ENCODE measurements around the gene IFNAR1.
"Not testable (repeated sequence)": the region's sequence is repeated elsewhere in the genome, so short reads cannot be mapped to it uniquely, and the experiment has no call there.

IFNAR1 gene

GRCh38 chr21:33357177-33357576, 32.4 kb downstream of the IFNAR1 start:
- no peak overlapping the region for H3K4me2 ChIP-seq (ENCODE audit: low read length)
- no peaks in the 10 kb centered on the region for H3K27me3 ChIP-seq (ENCODE audit: control insufficient read depth, insufficient read depth, low read length)
- no peak overlapping the region for H3K9ac ChIP-seq
- no peaks in the 10 kb centered on the region for H3K79me2 ChIP-seq
- H2AFZ ChIP-seq: no peak overlapping the region
- H3K27ac ChIP-seq: no peak overlapping the region
- H3K9me3 ChIP-seq (ENCODE audit: control insufficient read depth, low read length): no peaks in the 10 kb centered on the region
- no peaks in the 10 kb centered on the region for H3K36me3 ChIP-seq (ENCODE audit: control insufficient read depth, insufficient read depth, low read length)
- peaks cover 4% of the 10 kb centered on the region for H3K4me1 ChIP-seq
- no peak overlapping the region for H3K4me3 ChIP-seq (ENCODE audit: low read depth, low read length)
- TF ChIP-seq CTCF (IDR thresholded peaks at IDR 0.05): no peak

- Histone ChIP-seq H3K27me3 (ENCODE audit: control insufficient read depth, insufficient read depth, low read length) (no peaks in the 10 kb centered on the region), H3K27ac (no peak overlapping the region), H3K4me3 (ENCODE audit: low read depth, low read length) (no peak overlapping the region), H3K36me3 (ENCODE audit: control insufficient read depth, insufficient read depth, low read length) (no peaks in the 10 kb centered on the region), H3K4me2 (ENCODE audit: low read length) (no peak overlapping the region), H3K4me1 (peaks cover 4% of the 10 kb centered on the region), H3K79me2 (no peaks in the 10 kb centered on the region), H3K9ac (no peak overlapping the region), H3K9me3 (ENCODE audit: control insufficient read depth, low read length) (no peaks in the 10 kb centered on the region), H2AFZ (no peak overlapping the region)
- TF ChIP-seq CTCF (IDR thresholded peaks at IDR 0.05): no peak
Measured at GRCh38 chr21:33359446-33359845, 34.7 kb downstream of the IFNAR1 start.

GRCh38 chr21:33360281-33360680, 35.5 kb downstream of the IFNAR1 start:
- Histone ChIP-seq H2AFZ (no peak overlapping the region), H3K9ac (no peak overlapping the region), H3K4me3 (ENCODE audit: low read depth, low read length) (no peak overlapping the region), H3K27me3 (ENCODE audit: control insufficient read depth, insufficient read depth, low read length) (no peaks in the 10 kb centered on the region), H3K4me2 (ENCODE audit: low read length) (no peak overlapping the region), H3K4me1 (peaks cover 4% of the 10 kb centered on the region), H3K27ac (no peak overlapping the region), H3K36me3 (ENCODE audit: control insufficient read depth, insufficient read depth, low read length) (no peaks in the 10 kb centered on the region), H3K9me3 (ENCODE audit: control insufficient read depth, low read length) (no peaks in the 10 kb centered on the region), H3K79me2 (no peaks in the 10 kb centered on the region)
- TF ChIP-seq CTCF (IDR thresholded peaks at IDR 0.05): no peak

DNA sequence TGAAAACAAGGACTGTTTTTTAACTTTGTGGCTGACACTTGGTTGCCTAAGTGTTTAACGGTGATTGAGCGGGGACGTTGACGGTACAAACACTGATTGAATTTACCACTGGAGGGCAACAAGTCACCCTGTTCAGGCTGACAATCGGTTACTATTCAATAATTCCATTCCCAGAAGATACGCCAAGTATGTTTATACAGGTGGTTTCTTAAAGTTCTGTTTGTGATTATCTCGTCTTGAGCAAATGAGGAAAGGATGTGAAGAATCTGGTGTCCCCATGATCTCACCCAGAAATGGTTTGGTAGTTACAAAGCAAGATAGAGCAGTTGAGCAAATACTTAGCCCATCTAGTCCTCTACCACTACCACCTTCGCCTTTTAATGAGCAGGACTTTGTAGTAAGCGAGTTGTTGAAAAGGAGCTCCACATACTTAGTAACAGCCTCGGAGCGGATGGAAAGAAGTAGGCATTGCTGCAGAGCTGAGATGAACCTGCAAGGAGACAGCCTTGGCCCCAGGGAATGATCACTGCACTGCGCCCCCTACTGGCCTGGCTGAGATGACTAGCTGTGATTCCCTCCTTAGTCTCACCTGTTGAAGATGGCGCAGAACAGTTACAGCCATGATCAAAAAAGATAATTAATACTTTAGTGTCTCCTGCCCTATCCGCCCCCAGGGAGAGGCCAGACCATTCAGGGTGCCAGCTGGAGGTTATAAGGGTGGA, 36.3 kb downstream of the IFNAR1 start:
- Histone ChIP-seq H3K9ac (no peak overlapping the region), H3K4me2 (ENCODE audit: low read length) (peak overlapping the region; percentile 48), H3K9me3 (ENCODE audit: control insufficient read depth, low read length) (no peaks in the 10 kb centered on the region), H3K4me1 (peaks cover 4% of the 10 kb centered on the region), H3K36me3 (ENCODE audit: control insufficient read depth, insufficient read depth, low read length) (no peaks in the 10 kb centered on the region), H3K27me3 (ENCODE audit: control insufficient read depth, insufficient read depth, low read length) (no peaks in the 10 kb centered on the region), H3K79me2 (no peaks in the 10 kb centered on the region), H3K4me3 (ENCODE audit: low read depth, low read length) (peak overlapping the region; percentile 50), H2AFZ (no peak overlapping the region), H3K27ac (no peak overlapping the region)
- TF ChIP-seq CTCF (IDR thresholded peaks at IDR 0.05): peak; percentile 69

DNA sequence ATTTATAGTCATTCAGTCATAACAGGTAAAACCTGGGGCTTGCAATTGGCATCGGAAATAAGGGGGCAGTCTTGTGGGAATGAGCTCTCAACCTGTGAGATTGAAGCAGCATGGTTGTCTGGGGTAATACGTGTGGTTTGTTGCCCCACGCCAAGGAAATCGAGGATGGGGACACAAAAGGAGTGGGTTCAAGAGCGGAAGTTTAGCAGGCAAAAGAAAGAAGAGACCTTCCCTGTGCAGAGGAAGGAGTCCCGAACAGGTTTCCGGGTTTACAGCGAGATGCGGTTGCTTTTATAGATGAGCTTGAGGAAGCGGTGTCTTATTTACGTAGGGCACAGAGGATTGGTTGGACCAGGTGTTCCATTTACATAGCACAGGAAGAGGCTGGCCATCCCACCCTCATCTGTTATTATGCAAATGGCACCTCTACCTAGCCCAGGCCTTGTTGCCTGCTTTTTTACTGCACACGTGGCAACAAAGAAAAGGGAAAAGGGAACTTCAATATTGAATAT, 37.3 kb downstream of the IFNAR1 start:
- no peaks in the 10 kb centered on the region for H3K27me3 ChIP-seq (ENCODE audit: control insufficient read depth, insufficient read depth, low read length)
- H3K79me2 ChIP-seq: no peaks in the 10 kb centered on the region
- H3K9ac ChIP-seq: no peak overlapping the region
- H3K9me3 ChIP-seq (ENCODE audit: control insufficient read depth, low read length): no peaks in the 10 kb centered on the region
- H3K27ac ChIP-seq: no peak overlapping the region
- H3K4me1 ChIP-seq: peaks cover 4% of the 10 kb centered on the region
- TF ChIP-seq CTCF (IDR thresholded peaks at IDR 0.05): no peak
- H3K4me2 ChIP-seq (ENCODE audit: low read length): peak overlapping the region; percentile 48
- no peaks in the 10 kb centered on the region for H3K36me3 ChIP-seq (ENCODE audit: control insufficient read depth, insufficient read depth, low read length)
- peak overlapping the region; percentile 50 for H3K4me3 ChIP-seq (ENCODE audit: low read depth, low read length)
- H2AFZ ChIP-seq: no peak overlapping the region

GRCh38 chr21:33363911-33364609, 39.3 kb downstream of the IFNAR1 start:
- H3K9ac ChIP-seq; H3K27me3 ChIP-seq (ENCODE audit: control insufficient read depth, insufficient read depth, low read length); H3K9me3 ChIP-seq (ENCODE audit: control insufficient read depth, low read length); H3K4me2 ChIP-seq (ENCODE audit: low read length); H3K27ac ChIP-seq; H3K79me2 ChIP-seq; H2AFZ ChIP-seq; H3K4me3 ChIP-seq (ENCODE audit: low read depth, low read length); H3K4me1 ChIP-seq; H3K36me3 ChIP-seq (ENCODE audit: control insufficient read depth, insufficient read depth, low read length): not testable (repeated sequence)

Data from parathyroid adenoma (tissue), 2 donors.